Neural progenitor cell (in vitro differentiated cells): ENCODE results near the gene ZSCAN29.

Source experiments
- EZH2phosphoT487 ChIP-seq: fragments of 200-600 bp; sonication (generic); IDR thresholded peaks from 2 replicates; pipeline ENCODE4 v1.6.1; 2017; ENCODE audit warnings: antibody characterized with exemption
- TF ChIP-seq, protein P1 (sequence below): fragments of 200-600 bp; sonication (generic); IDR thresholded peaks from 2 replicates; pipeline ENCODE4 v1.5.1; 2017; ENCODE audit warnings: antibody characterized with exemption, mild to moderate bottlenecking

DNA sequence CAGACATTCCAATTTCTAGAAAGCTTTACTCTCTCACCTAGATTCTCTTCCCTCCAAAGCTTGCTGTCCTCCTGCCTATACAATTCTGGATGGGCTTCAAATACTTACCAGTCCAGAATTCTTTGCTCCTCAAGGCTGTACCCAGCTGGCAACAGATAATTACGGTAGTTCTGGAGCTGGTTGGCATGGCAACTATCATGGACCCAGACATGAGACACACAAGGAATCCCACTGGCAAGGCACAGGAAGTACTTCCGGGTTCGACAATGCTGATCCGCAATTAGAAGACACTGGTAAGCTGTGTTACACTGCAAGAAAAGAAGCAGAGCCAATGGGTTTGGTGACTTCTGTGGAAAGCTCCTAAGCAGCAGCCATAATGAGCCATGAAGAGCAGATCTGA, 37.9 kb upstream of the ZSCAN29 start:
- TF ChIP-seq, protein P1, sequence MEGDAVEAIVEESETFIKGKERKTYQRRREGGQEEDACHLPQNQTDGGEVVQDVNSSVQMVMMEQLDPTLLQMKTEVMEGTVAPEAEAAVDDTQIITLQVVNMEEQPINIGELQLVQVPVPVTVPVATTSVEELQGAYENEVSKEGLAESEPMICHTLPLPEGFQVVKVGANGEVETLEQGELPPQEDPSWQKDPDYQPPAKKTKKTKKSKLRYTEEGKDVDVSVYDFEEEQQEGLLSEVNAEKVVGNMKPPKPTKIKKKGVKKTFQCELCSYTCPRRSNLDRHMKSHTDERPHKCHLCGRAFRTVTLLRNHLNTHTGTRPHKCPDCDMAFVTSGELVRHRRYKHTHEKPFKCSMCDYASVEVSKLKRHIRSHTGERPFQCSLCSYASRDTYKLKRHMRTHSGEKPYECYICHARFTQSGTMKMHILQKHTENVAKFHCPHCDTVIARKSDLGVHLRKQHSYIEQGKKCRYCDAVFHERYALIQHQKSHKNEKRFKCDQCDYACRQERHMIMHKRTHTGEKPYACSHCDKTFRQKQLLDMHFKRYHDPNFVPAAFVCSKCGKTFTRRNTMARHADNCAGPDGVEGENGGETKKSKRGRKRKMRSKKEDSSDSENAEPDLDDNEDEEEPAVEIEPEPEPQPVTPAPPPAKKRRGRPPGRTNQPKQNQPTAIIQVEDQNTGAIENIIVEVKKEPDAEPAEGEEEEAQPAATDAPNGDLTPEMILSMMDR: no peak
- TF ChIP-seq EZH2phosphoT487: no peak
